GM18498 (cell line): ENCODE data around the gene TRMT6.

Source experiments
- ATAC-seq: cut with Tn5 transposase; IDR thresholded peaks from one replicate; pipeline ENCODE4 v1.9.1; 2021; ENCODE audit warnings: mild to moderate bottlenecking, moderate library complexity; ENCODE audit not compliant: unreplicated experiment

TRMT6 gene

DNA sequence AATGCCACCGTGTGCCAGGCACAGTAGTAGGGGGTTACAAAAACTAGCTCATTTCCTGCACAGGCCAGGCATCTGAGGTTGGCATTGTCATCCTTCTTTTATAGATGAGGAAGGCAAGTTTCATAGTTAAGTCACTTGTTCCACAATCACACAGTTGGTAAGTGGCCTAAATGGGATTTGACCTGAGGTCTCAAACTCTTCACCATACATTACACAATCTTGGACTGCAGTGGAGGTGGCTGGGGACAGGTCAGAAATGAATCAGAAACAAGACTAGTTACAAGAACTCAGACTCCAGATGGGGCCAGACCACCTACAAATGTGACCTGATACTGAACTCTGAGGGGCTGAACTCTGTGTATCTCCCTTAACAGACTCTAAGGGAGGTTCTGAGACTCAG, 49.4 kb downstream of the TRMT6 start:
- ATAC-seq, result no peak

DNA sequence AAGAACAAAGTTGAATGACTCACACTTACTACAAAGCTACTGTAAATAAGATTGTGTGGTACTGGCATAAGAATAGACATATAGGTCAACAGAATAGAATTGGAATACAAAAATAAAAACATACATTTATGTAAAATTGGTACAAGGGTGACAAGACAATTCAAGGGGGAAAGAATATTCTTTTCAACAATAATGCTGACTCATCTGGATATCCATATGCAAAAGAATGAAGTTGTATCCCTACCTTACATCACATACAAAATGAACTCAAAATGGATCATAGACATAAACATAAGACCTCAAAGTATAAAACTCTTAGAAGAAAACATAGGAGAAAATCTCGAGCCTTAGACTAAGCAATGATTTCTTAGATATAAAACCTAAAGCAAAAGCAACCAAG, 50.9 kb downstream of the TRMT6 start:
- no peak for ATAC-seq

GRCh38 chr20:5895626-5896025, 54.7 kb downstream of the TRMT6 start:
- ATAC-seq, result no peak

DNA sequence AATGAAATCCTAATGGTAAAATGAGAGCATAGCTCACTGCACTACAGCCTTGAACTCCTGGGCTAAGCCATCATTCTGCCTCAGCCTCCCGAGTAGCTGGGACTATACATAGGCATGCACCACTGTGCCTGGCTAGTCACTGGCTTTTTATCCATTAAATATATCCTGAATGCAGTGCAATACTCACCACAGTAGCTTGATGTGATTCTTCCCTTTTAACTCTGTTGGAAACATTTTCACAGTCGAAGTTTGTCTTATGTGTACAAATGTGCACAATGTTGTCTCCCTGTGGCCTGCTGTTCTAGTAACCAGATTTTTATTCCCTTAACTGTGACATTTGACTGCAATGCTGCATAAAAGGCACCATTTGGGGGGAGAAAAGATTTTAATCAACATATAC, 56.7 kb downstream of the TRMT6 start:
- no peak for ATAC-seq

GRCh38 chr20:5893052-5893451, 57.3 kb downstream of the TRMT6 start:
- no peak for ATAC-seq

GRCh38 chr20:5890773-5891441, 59.4 kb downstream of the TRMT6 start:
- no peak for ATAC-seq

GRCh38 chr20:5888041-5888440, 62.3 kb downstream of the TRMT6 start:
- ATAC-seq, result no peak

GRCh38 chr20:5887386-5887785, 62.9 kb downstream of the TRMT6 start:
- ATAC-seq, result no peak
